Uterus (tissue), 4 donors: ENCODE results near the gene ADAMTSL1. TPM values are rescaled to one million over a fixed set of nuclear protein-coding genes. Genes with fewer than 3 reads are reported as not detected.

Source experiments
- DNase-seq, 2 donors: peaks; one replicate each; pipeline ENCODE4 v3.0.0-alpha.2; 2019 to 2020
- H3K27ac ChIP-seq, 2 donors: fragments of 200-600 bp; sonication (generic); 1 replicate in 1 of 2; 2 replicates in 1 of 2; pipeline ENCODE4 v1.5.1; 2016 to 2018
- H3K27me3 ChIP-seq, 2 donors: fragments of 200-600 bp; sonication (generic); one replicate each; pipeline ENCODE4 v1.5.1; 2018 to 2019; ENCODE audit warnings: control low read depth in 1 of 2
- H3K36me3 ChIP-seq, 2 donors: fragments of 200-600 bp; sonication (generic); one replicate each; pipeline ENCODE4 v1.5.1; 2019; ENCODE audit warnings: control low read depth in 1 of 2
- H3K4me1 ChIP-seq, 2 donors: fragments of 200-600 bp; sonication (generic); one replicate each; pipeline ENCODE4 v1.5.1; 2018 to 2019; ENCODE audit warnings: control low read depth in 1 of 2
- H3K4me3 ChIP-seq, 2 donors: fragments of 200-600 bp; sonication (generic); 1 replicate in 1 of 2; 2 replicates in 1 of 2; pipeline ENCODE4 v1.5.1; 2018 to 2019; ENCODE audit warnings: mild to moderate bottlenecking in 1 of 2
- H3K9me3 ChIP-seq, 2 donors: fragments of 200-600 bp; sonication (generic); one replicate each; pipeline ENCODE4 v1.5.1; 2019; ENCODE audit warnings: control low read depth in 1 of 2
- POLR2A ChIP-seq, 2 donors: fragments of 450-650 bp; IDR thresholded peaks; one replicate each; pipeline ENCODE4 v1.6.1; 2016; ENCODE audit warnings: antibody characterized with exemption in 2 of 2, mild to moderate bottlenecking in 1 of 2, moderate library complexity in 1 of 2
- intact Hi-C: fragments of 100-400 bp; cut with DNase I; formaldehyde crosslinking; loops from one replicate; pipeline ENCODE4 v1.15.1; 2023; ENCODE audit warnings: low total_unique reads
- total RNA-seq, 4 donors: library from RNA; depleted of rRNA in 3 of 4; stranded (reverse); fragments of >200 nt in 3 of 4; gene quantifications; one replicate each; pipeline versions ENCODE4 v1.1.0 to v1.2.4, GENCODE V29; 2014 to 2023
- TF ChIP-seq, protein P1 (sequence below), 4 experiments: fragments of 200-600 bp in 2 of 4; fragments of 450-650 bp in 2 of 4; sonication (generic) in 2 of 4; IDR thresholded peaks; one replicate each; pipeline ENCODE4 v1.5.1; 2016 to 2019; ENCODE audit warnings: antibody characterized with exemption in 4 of 4, mild to moderate bottlenecking in 2 of 4, moderate library complexity in 1 of 4
- donor health status: DM: yes; HTN: yes; CAD: no.

ADAMTSL1 gene
- total RNA-seq, 4 donors from 2014 or later: 30.0 to 186 (median 138) TPM

DNA sequence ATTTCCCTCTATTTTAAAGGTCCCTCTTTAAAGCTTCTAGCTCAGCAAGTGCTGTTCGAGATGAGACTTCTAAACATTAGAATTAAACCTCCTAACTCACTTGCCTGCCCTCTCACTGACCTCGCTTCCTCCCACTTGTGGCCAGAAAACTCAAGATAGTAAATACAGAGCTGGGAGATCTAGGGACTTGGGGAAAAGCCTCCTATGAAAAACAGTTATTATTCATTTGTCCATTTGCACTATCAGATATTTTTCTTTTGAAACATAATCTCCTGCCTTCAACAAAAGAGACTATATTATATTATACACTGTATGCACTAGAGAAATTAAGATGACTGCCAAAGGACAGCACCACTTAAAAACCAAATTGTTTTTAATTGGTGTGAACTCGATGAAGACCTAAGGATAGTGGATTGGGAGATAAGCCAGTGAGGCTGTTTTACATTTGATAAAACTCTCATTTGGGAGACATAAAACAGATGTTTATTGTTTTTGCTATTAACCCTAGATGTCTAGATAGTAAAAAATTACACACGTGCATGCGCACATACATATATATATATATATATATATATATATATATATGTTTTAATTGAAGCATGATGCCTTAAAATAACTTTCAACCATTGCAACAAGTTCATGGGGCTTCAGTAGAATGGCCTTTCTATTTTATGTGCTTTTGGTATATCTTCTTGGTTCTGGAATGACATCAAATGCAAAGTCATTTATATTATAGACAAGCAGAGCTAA is 229.4 kb downstream of the ADAMTSL1 start:
- Histone ChIP-seq H3K4me1 (peaks cover 0 to 12% of the 10 kb centered on the region in 2 donors), H3K36me3 (no peaks in the 10 kb centered on the region), H3K27ac (peak overlapping the region; percentile 41 to 62), H3K9me3 (no peaks in the 10 kb centered on the region), H3K27me3 (no peaks in the 10 kb centered on the region), H3K4me3 (no peak overlapping the region)
- intact Hi-C loops: no loop called here
- TF ChIP-seq, protein P1, sequence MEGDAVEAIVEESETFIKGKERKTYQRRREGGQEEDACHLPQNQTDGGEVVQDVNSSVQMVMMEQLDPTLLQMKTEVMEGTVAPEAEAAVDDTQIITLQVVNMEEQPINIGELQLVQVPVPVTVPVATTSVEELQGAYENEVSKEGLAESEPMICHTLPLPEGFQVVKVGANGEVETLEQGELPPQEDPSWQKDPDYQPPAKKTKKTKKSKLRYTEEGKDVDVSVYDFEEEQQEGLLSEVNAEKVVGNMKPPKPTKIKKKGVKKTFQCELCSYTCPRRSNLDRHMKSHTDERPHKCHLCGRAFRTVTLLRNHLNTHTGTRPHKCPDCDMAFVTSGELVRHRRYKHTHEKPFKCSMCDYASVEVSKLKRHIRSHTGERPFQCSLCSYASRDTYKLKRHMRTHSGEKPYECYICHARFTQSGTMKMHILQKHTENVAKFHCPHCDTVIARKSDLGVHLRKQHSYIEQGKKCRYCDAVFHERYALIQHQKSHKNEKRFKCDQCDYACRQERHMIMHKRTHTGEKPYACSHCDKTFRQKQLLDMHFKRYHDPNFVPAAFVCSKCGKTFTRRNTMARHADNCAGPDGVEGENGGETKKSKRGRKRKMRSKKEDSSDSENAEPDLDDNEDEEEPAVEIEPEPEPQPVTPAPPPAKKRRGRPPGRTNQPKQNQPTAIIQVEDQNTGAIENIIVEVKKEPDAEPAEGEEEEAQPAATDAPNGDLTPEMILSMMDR (IDR thresholded peaks at IDR 0.05): peak in 1 of 4 experiments; percentile 5
- TF ChIP-seq POLR2A (IDR thresholded peaks at IDR 0.05): no peak
- peak in 1 of 2 donors; percentile 39 for DNase-seq

DNA sequence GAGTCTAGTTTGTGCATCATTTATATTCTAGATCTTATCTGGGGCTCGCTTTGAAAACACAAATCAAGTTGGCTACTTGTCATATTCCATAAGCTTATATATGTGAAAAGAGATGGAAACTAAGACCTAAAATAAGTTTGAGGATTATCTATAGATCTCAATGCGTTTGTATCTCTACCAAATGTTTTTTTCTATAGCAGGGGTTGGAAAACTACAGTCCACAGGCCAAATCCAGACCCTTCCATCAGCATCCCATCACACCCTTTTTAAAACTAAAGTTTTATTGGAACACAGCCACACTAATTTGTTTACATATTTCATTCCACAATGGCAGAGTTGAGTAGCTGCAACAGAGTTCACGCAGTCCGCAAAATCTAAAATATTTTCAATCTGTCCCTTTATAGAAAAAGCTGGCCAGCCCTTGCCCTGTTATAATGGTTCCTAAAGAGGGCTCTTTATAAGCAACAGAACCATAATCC is 230.0 kb downstream of the ADAMTSL1 start:
- no peaks in the 10 kb centered on the region for H3K27me3 ChIP-seq
- no peaks in the 10 kb centered on the region for H3K36me3 ChIP-seq
- TF ChIP-seq, protein P1 (IDR thresholded peaks at IDR 0.05): no peak
- no peak for TF ChIP-seq POLR2A (IDR thresholded peaks at IDR 0.05)
- DNase-seq: no peak
- no peak overlapping the region for H3K4me3 ChIP-seq
- no peaks in the 10 kb centered on the region for H3K9me3 ChIP-seq
- H3K4me1 ChIP-seq: peaks cover 0 to 12% of the 10 kb centered on the region in 2 donors
- intact Hi-C loops: no loop called here
- H3K27ac ChIP-seq: no peak overlapping the region

DNA sequence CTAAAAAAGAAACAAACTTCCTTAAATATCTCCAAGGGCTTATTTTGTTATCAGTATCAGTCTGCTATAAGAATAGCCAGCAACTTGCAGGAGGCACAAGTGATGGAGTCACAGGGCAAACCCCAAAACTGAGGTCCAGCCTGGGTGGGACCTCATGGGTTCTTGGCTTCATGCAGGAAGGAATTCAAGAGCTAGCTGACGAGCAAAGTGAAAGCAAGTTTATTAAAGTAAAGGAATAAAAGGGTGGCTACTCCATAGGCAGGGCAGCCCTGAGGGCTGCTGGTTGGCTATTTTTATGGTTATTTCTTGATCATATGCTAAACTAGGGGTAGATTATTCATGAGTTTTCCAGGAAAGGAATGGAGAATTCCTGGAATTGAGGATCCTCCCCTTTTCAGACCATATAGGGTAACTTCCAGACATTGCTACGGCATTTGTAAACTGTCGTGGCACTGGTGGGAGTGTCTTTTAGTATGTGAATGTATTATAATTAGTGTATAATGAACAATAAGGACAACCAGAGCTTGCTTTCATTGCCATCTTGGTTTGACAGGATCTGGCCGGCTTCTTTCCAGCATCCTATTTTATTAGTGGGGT is 231.9 kb downstream of the ADAMTSL1 start:
- H3K36me3 ChIP-seq: no peaks in the 10 kb centered on the region
- TF ChIP-seq POLR2A (IDR thresholded peaks at IDR 0.05): no peak
- TF ChIP-seq, protein P1 (IDR thresholded peaks at IDR 0.05): no peak
- no peaks in the 10 kb centered on the region for H3K9me3 ChIP-seq
- intact Hi-C loops: no loop called here
- DNase-seq: no peak
- peak overlapping the region; percentile 29 to 47 for H3K27ac ChIP-seq
- H3K4me3 ChIP-seq: no peak overlapping the region
- H3K4me1 ChIP-seq: peaks cover 0 to 8% of the 10 kb centered on the region in 2 donors
- H3K27me3 ChIP-seq: no peaks in the 10 kb centered on the region

DNA sequence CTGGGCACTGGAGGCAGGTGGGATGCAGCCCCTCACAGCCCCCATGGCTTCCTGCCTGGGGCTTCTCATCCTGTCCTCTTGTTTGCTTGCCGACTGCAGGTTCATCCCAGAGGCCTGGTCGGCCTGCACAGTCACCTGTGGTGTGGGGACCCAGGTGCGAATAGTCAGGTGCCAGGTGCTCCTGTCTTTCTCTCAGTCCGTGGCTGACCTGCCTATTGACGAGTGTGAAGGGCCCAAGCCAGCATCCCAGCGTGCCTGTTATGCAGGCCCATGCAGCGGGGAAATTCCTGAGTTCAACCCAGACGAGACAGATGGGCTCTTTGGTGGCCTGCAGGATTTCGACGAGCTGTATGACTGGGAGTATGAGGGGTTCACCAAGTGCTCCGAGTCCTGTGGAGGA is 232.7 kb downstream of the ADAMTSL1 start:
- no peaks in the 10 kb centered on the region for H3K27me3 ChIP-seq
- intact Hi-C loops: no loop called here
- H3K9me3 ChIP-seq: no peaks in the 10 kb centered on the region
- H3K4me3 ChIP-seq: no peak overlapping the region
- TF ChIP-seq, protein P1 (IDR thresholded peaks at IDR 0.05): no peak
- no peak for TF ChIP-seq POLR2A (IDR thresholded peaks at IDR 0.05)
- peaks cover 0 to 8% of the 10 kb centered on the region in 2 donors for H3K4me1 ChIP-seq
- peak overlapping the region in 1 of 2 donors; percentile 47 for H3K27ac ChIP-seq
- DNase-seq: no peak
- H3K36me3 ChIP-seq: no peaks in the 10 kb centered on the region

DNA sequence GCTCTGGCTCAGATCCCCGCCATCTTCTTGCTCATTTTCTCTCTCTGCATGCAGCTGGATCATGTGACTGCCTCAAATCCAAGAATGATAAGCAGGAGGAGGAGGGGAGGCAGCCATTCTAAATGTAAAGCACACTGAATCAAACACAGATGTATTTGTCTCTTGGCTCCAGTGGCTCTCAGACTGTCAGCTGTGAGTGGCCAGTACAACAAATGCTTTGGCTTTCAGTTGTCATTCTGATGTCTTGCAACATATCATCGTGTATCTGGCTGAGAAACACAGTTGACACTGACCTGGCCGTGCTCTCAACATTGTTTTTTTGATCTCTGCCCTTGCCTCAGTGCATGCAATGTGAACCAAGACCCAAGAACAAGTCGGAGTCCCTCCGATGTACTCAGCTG is 233.1 kb downstream of the ADAMTSL1 start:
- DNase-seq: no peak
- Histone ChIP-seq H3K4me3 (no peak overlapping the region), H3K36me3 (no peaks in the 10 kb centered on the region), H3K27ac (peak overlapping the region in 1 of 2 donors; percentile 47), H3K9me3 (no peaks in the 10 kb centered on the region), H3K4me1 (peaks cover 0 to 8% of the 10 kb centered on the region in 2 donors), H3K27me3 (no peaks in the 10 kb centered on the region)
- intact Hi-C loops: no loop called here
- TF ChIP-seq POLR2A (IDR thresholded peaks at IDR 0.05): no peak
- TF ChIP-seq, protein P1 (IDR thresholded peaks at IDR 0.05): no peak
